IPS DF 19.7 (cell line): Measurements from ENCODE around the gene MRGPRX3.

Experiments used
- DNase-seq: peaks from one replicate; pipeline ENCODE4 v3.0.0-alpha.2; 2013; ENCODE audit warnings: low read depth, low spot score

The MRGPRX3 gene

DNA sequence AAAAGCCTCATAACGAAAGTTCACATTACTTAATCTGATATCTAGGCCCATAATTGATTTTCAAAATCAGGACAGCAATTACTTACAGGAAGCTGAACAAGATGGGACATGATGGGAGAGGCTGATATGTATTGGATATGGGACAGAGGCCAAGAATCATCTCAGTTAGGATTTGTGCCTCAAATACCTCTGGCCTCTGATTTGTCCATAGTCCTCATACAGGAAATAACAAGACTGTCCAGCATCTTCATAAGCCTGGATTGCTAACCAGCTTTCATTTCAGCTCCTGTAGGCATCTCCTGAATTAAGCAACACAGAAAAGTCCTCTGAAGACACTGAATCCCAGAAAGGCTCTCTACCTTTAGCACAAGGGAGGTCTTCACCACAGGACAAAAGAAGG lies 36.0 kb downstream of the MRGPRX3 start:
- DNase-seq = no peak

DNA sequence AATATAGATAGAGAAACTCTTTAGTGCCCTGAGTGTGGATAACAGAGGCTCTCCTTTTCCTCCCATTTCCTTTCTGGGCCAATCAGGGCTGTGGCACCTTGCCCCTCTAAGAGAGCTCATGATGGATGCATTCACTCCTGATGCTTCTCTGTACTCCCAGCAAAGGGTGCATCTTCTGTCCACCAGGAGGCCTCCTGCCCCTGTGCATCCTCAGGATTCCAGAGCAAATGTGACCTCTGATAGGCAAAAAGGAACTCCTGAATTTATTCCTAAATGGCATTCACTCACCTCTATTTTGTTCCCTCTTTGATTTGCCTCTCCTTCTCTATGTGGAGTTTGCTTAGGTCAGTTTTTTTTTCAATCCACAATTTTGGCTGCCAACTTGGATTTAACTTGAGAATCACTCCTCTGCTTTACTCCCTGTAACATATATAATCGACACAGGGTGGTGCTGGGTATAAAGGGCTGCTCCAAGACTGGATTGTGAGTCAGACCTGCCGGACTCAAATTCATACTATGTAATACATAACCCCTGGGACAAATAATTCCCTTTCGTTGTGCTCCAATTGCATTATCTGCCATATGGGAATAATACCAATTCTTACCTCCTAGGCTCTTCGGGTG lies 39.1 kb downstream of the MRGPRX3 start:
- DNase-seq = peak; percentile 23

DNA sequence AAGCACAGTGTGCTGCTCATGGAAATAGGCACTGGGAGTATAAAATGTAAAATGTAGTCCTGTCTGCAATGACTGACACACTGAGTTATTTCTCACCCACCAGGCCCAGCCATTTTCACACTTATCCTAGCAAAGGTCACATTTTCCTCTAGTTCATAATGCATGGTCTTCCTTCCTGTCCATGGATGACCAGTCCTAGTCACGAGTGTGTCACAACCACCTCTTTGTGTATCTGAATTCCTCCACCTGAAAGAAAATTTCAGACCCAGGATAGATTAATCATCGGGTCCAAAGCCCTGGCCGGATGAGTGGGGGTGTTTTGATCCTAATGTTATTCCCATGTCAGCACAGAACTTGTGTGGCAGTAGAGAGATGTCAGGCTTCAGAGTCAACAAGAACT lies 40.3 kb downstream of the MRGPRX3 start, which contains the start of gene MRGPRX4:
TSS of gene MRGPRX4 (plus strand) at position 172 of the 400 bp plus-strand sequence. CDS start 420 bp downstream, outside the sequence.
- DNase-seq = no peak

DNA sequence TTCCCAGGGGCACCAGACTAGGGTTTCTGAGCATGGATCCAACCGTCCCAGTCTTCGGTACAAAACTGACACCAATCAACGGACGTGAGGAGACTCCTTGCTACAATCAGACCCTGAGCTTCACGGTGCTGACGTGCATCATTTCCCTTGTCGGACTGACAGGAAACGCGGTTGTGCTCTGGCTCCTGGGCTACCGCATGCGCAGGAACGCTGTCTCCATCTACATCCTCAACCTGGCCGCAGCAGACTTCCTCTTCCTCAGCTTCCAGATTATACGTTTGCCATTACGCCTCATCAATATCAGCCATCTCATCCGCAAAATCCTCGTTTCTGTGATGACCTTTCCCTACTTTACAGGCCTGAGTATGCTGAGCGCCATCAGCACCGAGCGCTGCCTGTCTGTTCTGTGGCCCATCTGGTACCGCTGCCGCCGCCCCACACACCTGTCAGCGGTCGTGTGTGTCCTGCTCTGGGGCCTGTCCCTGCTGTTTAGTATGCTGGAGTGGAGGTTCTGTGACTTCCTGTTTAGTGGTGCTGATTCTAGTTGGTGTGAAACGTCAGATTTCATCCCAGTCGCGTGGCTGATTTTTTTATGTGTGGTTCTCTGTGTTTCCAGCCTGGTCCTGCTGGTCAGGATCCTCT lies 41.0 kb downstream of the MRGPRX3 start:
- DNase-seq = no peak
